C4-2B (cell line): ENCODE measurements around the gene PGP.
"Not testable (repeated sequence)": the region's sequence is repeated elsewhere in the genome, so short reads cannot be mapped to it uniquely, and the experiment has no call there.

Experiments
- CTCF ChIP-seq: fragments of 450-650 bp; conservative IDR thresholded peaks from 2 replicates; pipeline ENCODE4 v1.5.1; 2017; ENCODE audit warnings: mild to moderate bottlenecking
- ZFX ChIP-seq: fragments of 450-650 bp; IDR thresholded peaks from 2 replicates; pipeline ENCODE4 v1.6.1; 2017

- TF ChIP-seq CTCF, ZFX: not testable (repeated sequence)
Measured at GRCh38 chr16:2263026-2263425, 48.4 kb upstream of the PGP start.
